ENCODE results near the gene CENPW. TPM values are rescaled to one million over a fixed set of nuclear protein-coding genes. Genes with fewer than 3 reads are reported as not detected.

CENPW gene
- polyA plus RNA-seq, 3 donors: 3.8 to 18.7 (median 17.6) TPM

DNA sequence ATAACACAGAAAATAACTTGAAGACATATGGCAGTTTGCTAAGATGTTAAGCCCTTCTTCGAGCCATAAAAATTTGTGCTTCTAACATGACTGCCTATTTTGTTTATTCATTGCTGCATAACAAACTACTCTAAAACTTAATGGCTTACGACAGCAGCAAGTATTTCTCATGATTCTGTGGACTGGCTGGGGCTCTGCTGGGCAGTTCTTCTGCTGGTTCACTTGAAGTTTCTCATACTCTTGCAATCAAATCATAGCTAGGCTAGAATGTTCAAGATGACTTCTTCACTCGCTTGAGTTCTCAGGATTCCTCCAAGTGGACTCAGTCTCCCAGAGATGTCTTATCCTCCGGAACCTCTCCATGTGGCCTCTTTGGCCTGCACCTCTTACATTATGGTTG, 33.4 kb downstream of the CENPW start:
- TF ChIP-seq, protein P1, sequence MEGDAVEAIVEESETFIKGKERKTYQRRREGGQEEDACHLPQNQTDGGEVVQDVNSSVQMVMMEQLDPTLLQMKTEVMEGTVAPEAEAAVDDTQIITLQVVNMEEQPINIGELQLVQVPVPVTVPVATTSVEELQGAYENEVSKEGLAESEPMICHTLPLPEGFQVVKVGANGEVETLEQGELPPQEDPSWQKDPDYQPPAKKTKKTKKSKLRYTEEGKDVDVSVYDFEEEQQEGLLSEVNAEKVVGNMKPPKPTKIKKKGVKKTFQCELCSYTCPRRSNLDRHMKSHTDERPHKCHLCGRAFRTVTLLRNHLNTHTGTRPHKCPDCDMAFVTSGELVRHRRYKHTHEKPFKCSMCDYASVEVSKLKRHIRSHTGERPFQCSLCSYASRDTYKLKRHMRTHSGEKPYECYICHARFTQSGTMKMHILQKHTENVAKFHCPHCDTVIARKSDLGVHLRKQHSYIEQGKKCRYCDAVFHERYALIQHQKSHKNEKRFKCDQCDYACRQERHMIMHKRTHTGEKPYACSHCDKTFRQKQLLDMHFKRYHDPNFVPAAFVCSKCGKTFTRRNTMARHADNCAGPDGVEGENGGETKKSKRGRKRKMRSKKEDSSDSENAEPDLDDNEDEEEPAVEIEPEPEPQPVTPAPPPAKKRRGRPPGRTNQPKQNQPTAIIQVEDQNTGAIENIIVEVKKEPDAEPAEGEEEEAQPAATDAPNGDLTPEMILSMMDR (IDR thresholded peaks at IDR 0.05): no peak
- H3K4me1 ChIP-seq (ENCODE audit: control insufficient read depth in 1 of 2, insufficient read depth in 2 of 2, low read length in 2 of 2): no peaks in the 10 kb centered on the region
- no peak overlapping the region for H3K4me3 Mint-ChIP-seq
- H3K9me3 ChIP-seq (replicated peaks in 1 of 2; ENCODE audit: control insufficient read depth in 1 of 2, insufficient read depth in 1 of 2, low read length in 2 of 2): peaks cover 0 to 6% of the 10 kb centered on the region in 2 donors
- H3K4me2 ChIP-seq (replicated peaks; ENCODE audit: extremely low read depth, low read length, poor library complexity, severe bottlenecking): no peak overlapping the region
- H3K27me3 ChIP-seq (ENCODE audit: control insufficient read depth in 2 of 2, insufficient read depth in 2 of 2, low read length in 2 of 2): no peaks in the 10 kb centered on the region
- H3K27ac Mint-ChIP-seq: no peak overlapping the region
- 100% methylated on average over 2 of the region's 4 CpGs for WGBS (ENCODE audit: insufficient coverage)
- no peak overlapping the region for H2AFZ ChIP-seq (ENCODE audit: insufficient read depth, low read depth, low read length, poor library complexity, severe bottlenecking)
- H4K20me1 ChIP-seq (ENCODE audit: insufficient read depth, low read length): no peaks in the 10 kb centered on the region
- H3K36me3 Mint-ChIP-seq: peaks cover 2 to 35% of the 10 kb centered on the region in 2 donors
- intact Hi-C loops (cut with micrococcal nuclease): no loop called here
- no peaks in the 10 kb centered on the region for H3K4me1 Mint-ChIP-seq
- no peaks in the 10 kb centered on the region for H3K79me2 ChIP-seq (ENCODE audit: insufficient read depth, low read length)
- H3K9me3 Mint-ChIP-seq: peaks cover 0 to 18% (median 5%) of the 10 kb centered on the region in 7 donors
- H3K27ac ChIP-seq (ENCODE audit: low read depth in 1 of 2, low read length in 2 of 2): no peak overlapping the region
- no peaks in the 10 kb centered on the region for H3K36me3 ChIP-seq (replicated peaks in 1 of 2; ENCODE audit: control insufficient read depth in 1 of 2, insufficient read depth in 2 of 2, low read length in 2 of 2)
- no peak overlapping the region for H3K9ac ChIP-seq (ENCODE audit: insufficient read depth, low read length, poor library complexity, severe bottlenecking)
- no peak overlapping the region for H3K4me3 ChIP-seq (replicated peaks in 1 of 3; ENCODE audit: low read depth in 2 of 3, low read length in 3 of 3)
- H3K27me3 Mint-ChIP-seq (ENCODE audit: low read depth in 3 of 3): no peaks in the 10 kb centered on the region
- DNase-seq: no peak

DNA sequence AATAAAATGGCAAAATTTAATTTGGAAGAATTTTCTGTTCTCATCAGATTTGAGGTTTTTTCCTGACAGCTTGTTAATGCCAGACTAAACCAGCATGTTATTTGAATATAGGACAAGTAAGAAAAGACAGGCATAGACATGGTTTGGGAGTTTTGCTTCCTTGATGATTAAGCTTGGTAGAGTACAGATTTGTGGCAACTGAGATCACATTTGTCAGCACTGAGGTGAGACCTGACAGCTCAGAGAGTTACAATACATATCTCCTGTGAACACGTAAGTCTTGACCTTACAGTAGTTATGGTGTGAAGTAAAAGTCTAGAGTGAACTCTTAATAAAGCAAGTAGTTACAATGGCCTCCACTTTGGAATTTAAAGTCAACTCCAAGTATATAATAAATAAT, 34.5 kb downstream of the CENPW start:
- H3K79me2 ChIP-seq (ENCODE audit: insufficient read depth, low read length): no peaks in the 10 kb centered on the region
- Mint-ChIP-seq H3K36me3 (peaks cover 2 to 27% of the 10 kb centered on the region in 2 donors), H3K4me3 (no peak overlapping the region), H3K27ac (no peak overlapping the region), H3K4me1 (no peaks in the 10 kb centered on the region), H3K9me3 (peaks cover 0 to 15% (median 0%) of the 10 kb centered on the region in 7 donors), H3K27me3 (ENCODE audit: low read depth in 3 of 3) (no peaks in the 10 kb centered on the region)
- intact Hi-C loops (cut with micrococcal nuclease): no loop called here
- no CpG with 5 or more reads among the region's 1 CpG for WGBS (ENCODE audit: insufficient coverage)
- H4K20me1 ChIP-seq (ENCODE audit: insufficient read depth, low read length): no peaks in the 10 kb centered on the region
- no peak overlapping the region for H3K9ac ChIP-seq (ENCODE audit: insufficient read depth, low read length, poor library complexity, severe bottlenecking)
- H3K27me3 ChIP-seq (ENCODE audit: control insufficient read depth in 2 of 2, insufficient read depth in 2 of 2, low read length in 2 of 2): no peaks in the 10 kb centered on the region
- TF ChIP-seq, protein P1 (IDR thresholded peaks at IDR 0.05): no peak
- H3K4me3 ChIP-seq (replicated peaks in 1 of 3; ENCODE audit: low read depth in 2 of 3, low read length in 3 of 3): no peak overlapping the region
- no peaks in the 10 kb centered on the region for H3K4me1 ChIP-seq (ENCODE audit: control insufficient read depth in 1 of 2, insufficient read depth in 2 of 2, low read length in 2 of 2)
- peaks cover 0 to 6% of the 10 kb centered on the region in 2 donors for H3K9me3 ChIP-seq (replicated peaks in 1 of 2; ENCODE audit: control insufficient read depth in 1 of 2, insufficient read depth in 1 of 2, low read length in 2 of 2)
- no peak for DNase-seq
- no peak overlapping the region for H3K4me2 ChIP-seq (replicated peaks; ENCODE audit: extremely low read depth, low read length, poor library complexity, severe bottlenecking)
- no peaks in the 10 kb centered on the region for H3K36me3 ChIP-seq (replicated peaks in 1 of 2; ENCODE audit: control insufficient read depth in 1 of 2, insufficient read depth in 2 of 2, low read length in 2 of 2)
- no peak overlapping the region for H3K27ac ChIP-seq (ENCODE audit: low read depth in 1 of 2, low read length in 2 of 2)
- H2AFZ ChIP-seq (ENCODE audit: insufficient read depth, low read depth, low read length, poor library complexity, severe bottlenecking): no peak overlapping the region

Measured in CD14-positive monocyte (primary cell).